ENCODE data around the gene IRF6.

DNA sequence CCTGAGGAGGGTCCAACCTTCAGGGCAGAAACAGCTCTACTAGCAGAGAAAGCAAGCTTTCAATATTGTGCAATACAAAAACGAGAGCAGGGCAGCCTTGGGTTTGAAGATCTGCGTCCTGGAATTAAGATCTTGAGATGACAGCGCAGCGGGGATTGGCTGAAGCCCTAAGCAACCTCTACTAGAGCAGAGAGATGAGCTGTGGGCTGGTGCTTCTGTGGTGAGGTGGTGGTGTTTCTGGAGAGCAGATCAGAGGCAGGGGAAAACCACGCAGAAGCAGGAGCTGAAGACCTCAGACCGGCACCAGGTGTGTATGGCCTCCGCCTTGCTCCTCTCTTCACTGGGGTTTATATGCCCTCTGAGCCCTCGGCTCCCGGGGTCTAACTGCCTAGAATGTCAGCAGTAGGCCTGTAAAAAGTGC lies 37.6 kb downstream of the IRF6 start:
- TF ChIP-seq CTCF (IDR thresholded peaks at IDR 0.05): no peak
- TF ChIP-seq POLR2A (IDR thresholded peaks at IDR 0.05): no peak

All from right lobe of liver (tissue), 4 donors.